Activated B cell treated with CpG ODN at 0.5 μM for 24 hours (primary cell): ENCODE measurements around the gene OBSCN. TPM values are rescaled to one million over a fixed set of nuclear protein-coding genes. Genes with fewer than 3 reads are reported as not detected.

Source experiments
- ATAC-seq: fragments of 200-7000 bp; cut with Tn5 transposase; one replicate; pipeline ENCODE4 v1.10.0; 2021; ENCODE audit warnings: low read depth, mild to moderate bottlenecking, moderate library complexity
- CTCF ChIA-PET: fragments of 350-600 bp; sonication (Branson Sonifier 250); formaldehyde crosslinking; loops from one replicate; lab custom pipeline; 2021; ENCODE audit warnings: antibody characterized with exemption; lab: Charles Lee
- POLR2A ChIA-PET: fragments of 350-600 bp; sonication (Branson Sonifier 250); formaldehyde crosslinking; loops from one replicate; lab custom pipeline; 2021; ENCODE audit warnings: antibody characterized with exemption; lab: Charles Lee
- DNase-seq: peaks from one replicate; pipeline ENCODE4 v3.0.0; 2022
- H3K27ac Mint-ChIP-seq: one replicate; pipeline ENCODE4 v1.8.0; 2020; ENCODE audit warnings: mixed read lengths
- H3K27me3 Mint-ChIP-seq: one replicate; pipeline ENCODE4 v1.8.0; 2021; ENCODE audit warnings: mixed read lengths
- H3K36me3 Mint-ChIP-seq: one replicate; pipeline ENCODE4 v1.8.0; 2021; ENCODE audit warnings: low read depth, mixed read lengths
- H3K4me1 Mint-ChIP-seq: one replicate; pipeline ENCODE4 v1.8.0; 2021; ENCODE audit warnings: mixed read lengths
- H3K4me3 Mint-ChIP-seq: one replicate; pipeline ENCODE4 v1.8.0; 2020; ENCODE audit warnings: mild to moderate bottlenecking, mixed read lengths
- H3K9me3 Mint-ChIP-seq: one replicate; pipeline ENCODE4 v1.8.0; 2020; ENCODE audit warnings: mixed read lengths
- CTCF ChIP-seq: fragments of 200-600 bp; IDR thresholded peaks from one replicate; pipeline ENCODE4 v1.8.0; 2022; ENCODE audit warnings: antibody characterized with exemption, mild to moderate bottlenecking
- intact Hi-C: fragments of 100-400 bp; cut with micrococcal nuclease; formaldehyde crosslinking; loops from one replicate; pipeline ENCODE4 v1.15.1; 2024
- total RNA-seq: library from RNA; stranded (reverse); gene quantifications from 2 replicates; pipeline ENCODE4 v1.2.3, GENCODE V29; 2022

OBSCN gene
- total RNA-seq, 1 donor from 2014 or later = 19.8 TPM

DNA sequence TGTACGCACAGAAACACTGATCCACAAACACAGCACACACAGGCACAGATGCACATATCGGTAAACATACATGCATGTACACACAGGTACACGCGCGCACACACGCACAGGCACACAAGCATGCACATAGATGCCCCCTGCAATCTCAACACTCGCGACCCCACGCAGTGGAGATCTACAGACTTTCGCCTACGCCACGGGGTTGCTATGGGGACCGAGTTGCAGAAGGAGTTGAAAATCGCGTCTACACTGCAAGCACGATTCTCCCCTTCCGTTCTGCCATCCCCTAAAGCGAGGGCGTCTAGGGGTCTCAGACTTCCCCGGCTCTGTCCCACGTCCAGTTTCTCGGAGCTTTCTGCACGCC is 208.0 kb downstream of the OBSCN start:
- no peaks in the 10 kb centered on the region for H3K36me3 Mint-ChIP-seq
- H3K27ac Mint-ChIP-seq = no peak overlapping the region
- POLR2A ChIA-PET = interaction anchor here (0.9 kb wide), 1 partner anchor 72 kb away, joined by 3 read pairs; the partner anchor contains the start of gene RNF187
- no peak for TF ChIP-seq CTCF
- H3K27me3 Mint-ChIP-seq = peaks cover 33% of the 10 kb centered on the region
- H3K9me3 Mint-ChIP-seq = no peaks in the 10 kb centered on the region
- no peak overlapping the region for H3K4me3 Mint-ChIP-seq
- CTCF ChIA-PET = no interaction called here
- peaks cover 20% of the 10 kb centered on the region for H3K4me1 Mint-ChIP-seq
- no peak for ATAC-seq
- no peak for DNase-seq
- intact Hi-C loops = no loop called here

- TF ChIP-seq CTCF = no peak
- intact Hi-C loops = no loop called here
- no peaks in the 10 kb centered on the region for H3K9me3 Mint-ChIP-seq
- peaks cover 20% of the 10 kb centered on the region for H3K4me1 Mint-ChIP-seq
- no peak within 1 kb of the TSS for H3K27ac Mint-ChIP-seq
- no peak within 1 kb of the TSS for H3K4me3 Mint-ChIP-seq
- no peaks in the 10 kb centered on the region for H3K36me3 Mint-ChIP-seq
- H3K27me3 Mint-ChIP-seq = peaks cover 38% of the 10 kb centered on the region
- ATAC-seq = peak; percentile 65
- ChIA-PET CTCF (no interaction called here), POLR2A (no interaction called here)
- no peak for DNase-seq
These were observed 208.5 kb downstream of the OBSCN start, which contains the start of gene TRIM17 for GRCh38 chr1:228416217-228416933. TRIM17 (minus strand) TSS chr1:228416861; CDS start chr1:228415072, 1,789 bp downstream.

- Mint-ChIP-seq H3K4me3 (no peak overlapping the region), H3K27ac (no peak overlapping the region), H3K4me1 (peaks cover 20% of the 10 kb centered on the region), H3K9me3 (no peaks in the 10 kb centered on the region), H3K36me3 (no peaks in the 10 kb centered on the region), H3K27me3 (peaks cover 42% of the 10 kb centered on the region)
- intact Hi-C loops = no loop called here
- no peak for ATAC-seq
- ChIA-PET POLR2A (no interaction called here), CTCF (no interaction called here)
- no peak for DNase-seq
- no peak for TF ChIP-seq CTCF
These were observed 209.2 kb downstream of the OBSCN start for GRCh38 chr1:228417061-228417460.

GRCh38 chr1:228417483-228418203 is 209.8 kb downstream of the OBSCN start:
- peaks cover 48% of the 10 kb centered on the region for H3K27me3 Mint-ChIP-seq
- no peak for TF ChIP-seq CTCF
- H3K27ac Mint-ChIP-seq = no peak overlapping the region
- H3K9me3 Mint-ChIP-seq = no peaks in the 10 kb centered on the region
- DNase-seq = no peak
- intact Hi-C loops = no loop called here
- peaks cover 20% of the 10 kb centered on the region for H3K4me1 Mint-ChIP-seq
- POLR2A ChIA-PET = no interaction called here
- no peak overlapping the region for H3K4me3 Mint-ChIP-seq
- no peaks in the 10 kb centered on the region for H3K36me3 Mint-ChIP-seq
- ATAC-seq = no peak
- CTCF ChIA-PET = no interaction called here
